NCI-H2171 treated with DMSO at 0.1 percent for 48 hours (cell line): ENCODE measurements around the gene TUBGCP6.
A peak's percentile ranks its signal among the peaks of the same experiment; 100 is the strongest.
"Not testable (repeated sequence)": the region's sequence is repeated elsewhere in the genome, so short reads cannot be mapped to it uniquely, and the experiment has no call there.

Experiments
- DNase-seq: peaks from one replicate; lab custom pipeline; 2025; lab: John Stamatoyannopoulos, UW

The TUBGCP6 gene

DNA sequence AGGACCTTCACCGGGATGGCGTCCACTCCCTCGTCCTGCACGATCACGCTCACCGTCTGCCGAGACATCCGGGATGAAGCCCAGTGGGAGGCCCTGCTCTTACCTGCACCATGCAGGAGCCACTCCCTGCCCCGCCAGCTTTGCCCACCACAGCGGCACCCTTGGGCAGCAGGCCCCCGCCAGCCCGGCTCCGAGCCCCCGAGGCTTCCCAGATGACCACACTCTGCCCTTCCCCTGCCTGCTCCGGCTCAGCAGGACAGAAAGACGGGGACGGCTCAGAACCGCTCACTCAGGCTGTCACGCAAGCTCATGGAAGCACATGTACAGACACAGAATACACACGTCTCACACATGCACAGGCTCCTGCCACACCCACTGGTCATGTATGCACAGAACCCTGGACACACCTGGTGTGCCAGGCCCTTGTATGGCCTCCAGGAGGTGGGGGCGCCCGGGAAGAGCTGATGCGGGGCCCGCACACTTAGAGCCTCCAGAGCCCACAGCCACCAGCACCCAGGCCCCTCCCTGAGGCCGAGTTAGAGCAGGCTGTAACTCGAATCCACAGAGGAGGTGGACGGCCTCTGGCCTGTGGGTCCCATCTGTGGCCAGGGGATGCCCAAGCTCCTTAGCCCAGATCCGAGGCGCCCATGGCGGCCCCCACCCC, 34.3 kb upstream of the TUBGCP6 start:
- no peak for DNase-seq

- no peak for DNase-seq
Measured at GRCh38 chr22:50278461-50278860, 33.6 kb upstream of the TUBGCP6 start.

DNA sequence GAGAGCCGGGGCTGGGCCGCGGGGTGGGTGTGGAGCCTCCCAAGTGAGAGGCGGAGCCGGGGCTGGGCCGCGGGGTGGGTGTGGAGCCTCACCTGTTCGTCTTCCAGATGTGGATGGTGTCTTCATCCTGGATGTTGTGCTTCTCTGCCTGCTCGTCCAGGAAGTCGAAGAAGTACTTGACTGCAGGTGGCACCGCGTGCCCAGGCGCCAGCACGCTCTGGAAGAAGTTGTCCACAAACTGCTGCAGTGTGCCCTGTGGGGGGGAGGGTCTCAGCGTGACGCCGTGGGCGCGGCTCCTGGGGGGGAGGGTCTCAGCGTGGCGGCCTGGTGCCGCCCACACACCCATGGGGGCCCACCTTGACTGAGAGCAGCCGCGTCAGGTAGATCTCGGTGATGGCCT, 32.9 kb upstream of the TUBGCP6 start:
- no peak for DNase-seq

- no peak for DNase-seq
Measured at GRCh38 chr22:50276143-50276542, 31.3 kb upstream of the TUBGCP6 start.

DNA sequence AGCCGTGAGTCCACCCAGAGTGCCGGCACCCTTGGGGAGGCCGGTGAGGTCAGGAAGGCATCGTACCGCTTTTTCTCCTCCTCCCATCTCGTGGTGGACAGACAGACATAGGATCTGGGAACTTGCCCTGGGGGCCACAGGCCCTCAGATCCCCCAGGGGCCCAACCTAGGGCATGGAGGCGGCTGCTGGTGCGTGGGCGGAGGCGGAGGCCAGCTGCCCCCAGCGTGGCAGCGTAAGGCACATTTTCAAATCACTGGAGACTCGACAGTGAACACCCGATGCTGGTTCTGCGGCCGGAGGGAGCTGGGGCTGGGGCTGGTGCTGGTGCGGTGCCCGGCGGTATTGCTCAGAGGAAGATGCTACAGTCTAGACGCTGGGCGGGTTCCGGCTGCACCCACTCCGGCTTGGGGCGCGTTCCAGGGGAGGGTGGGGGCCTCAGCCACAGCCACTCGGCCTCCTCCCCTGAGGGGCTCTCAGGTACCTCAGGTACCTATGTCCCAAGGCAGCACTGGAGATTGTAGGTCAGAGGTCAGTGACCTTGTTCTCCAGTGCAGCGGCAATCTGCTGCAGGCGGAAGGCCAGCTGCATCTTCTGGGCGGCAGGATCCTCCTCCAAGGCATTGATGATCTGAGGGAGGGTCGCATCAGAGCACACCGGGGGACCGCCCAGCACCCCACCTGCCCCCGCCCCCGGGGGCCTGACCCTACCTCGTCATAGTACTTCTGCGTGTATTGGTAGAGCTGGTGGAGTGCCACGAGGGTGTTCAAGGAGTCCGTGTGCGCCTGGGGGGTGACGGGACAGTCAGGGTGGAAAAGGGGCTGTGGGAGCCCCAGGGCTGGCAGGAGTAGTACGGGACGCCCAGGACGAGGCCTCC, 30.6 kb upstream of the TUBGCP6 start:
- DNase-seq: no peak

DNA sequence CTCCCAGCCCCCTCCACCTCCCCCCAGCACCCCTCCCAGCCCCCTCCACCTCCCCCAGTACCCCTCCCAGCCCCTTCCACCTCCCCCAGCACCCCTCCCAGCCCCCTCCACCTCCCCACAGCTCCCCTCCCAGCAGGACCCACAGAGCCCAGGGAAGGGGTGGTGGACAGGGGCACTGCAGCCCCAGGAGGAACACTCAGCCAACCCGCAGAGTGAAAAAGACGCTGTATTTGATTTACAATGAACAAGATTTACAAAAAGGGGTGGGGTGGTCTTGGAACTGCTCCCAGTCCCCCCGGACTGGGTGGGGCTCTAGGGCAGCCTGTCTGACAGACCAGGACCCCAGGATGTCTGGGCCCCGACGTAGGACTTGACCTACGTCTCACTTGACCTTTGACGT, 29.9 kb upstream of the TUBGCP6 start:
- no peak for DNase-seq

- peak; percentile 54 for DNase-seq
Measured at GRCh38 chr22:50274311-50274710, 29.5 kb upstream of the TUBGCP6 start.

GRCh38 chr22:50273781-50274180, 29.0 kb upstream of the TUBGCP6 start:
- not testable (repeated sequence) for DNase-seq

DNA sequence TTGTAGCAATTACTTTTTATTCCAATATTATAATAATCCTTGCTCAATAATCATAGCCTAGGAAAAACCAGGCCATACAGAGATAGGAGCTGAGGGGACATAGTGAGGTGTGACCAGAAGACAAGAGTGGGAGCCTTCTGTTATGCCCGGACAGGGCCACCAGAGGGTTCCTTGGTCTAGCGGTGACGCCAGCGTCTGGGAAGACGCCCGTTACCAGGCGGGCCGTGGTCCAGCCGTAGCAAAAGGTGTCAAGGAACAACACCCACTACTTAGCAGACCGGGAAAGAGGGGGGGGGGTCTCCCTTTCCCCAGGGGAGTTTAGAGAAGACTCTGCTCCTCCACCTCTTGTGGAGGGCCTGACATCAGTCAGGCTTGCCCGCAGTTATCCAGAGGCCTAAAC, 28.5 kb upstream of the TUBGCP6 start:
- DNase-seq: not testable (repeated sequence)

DNA sequence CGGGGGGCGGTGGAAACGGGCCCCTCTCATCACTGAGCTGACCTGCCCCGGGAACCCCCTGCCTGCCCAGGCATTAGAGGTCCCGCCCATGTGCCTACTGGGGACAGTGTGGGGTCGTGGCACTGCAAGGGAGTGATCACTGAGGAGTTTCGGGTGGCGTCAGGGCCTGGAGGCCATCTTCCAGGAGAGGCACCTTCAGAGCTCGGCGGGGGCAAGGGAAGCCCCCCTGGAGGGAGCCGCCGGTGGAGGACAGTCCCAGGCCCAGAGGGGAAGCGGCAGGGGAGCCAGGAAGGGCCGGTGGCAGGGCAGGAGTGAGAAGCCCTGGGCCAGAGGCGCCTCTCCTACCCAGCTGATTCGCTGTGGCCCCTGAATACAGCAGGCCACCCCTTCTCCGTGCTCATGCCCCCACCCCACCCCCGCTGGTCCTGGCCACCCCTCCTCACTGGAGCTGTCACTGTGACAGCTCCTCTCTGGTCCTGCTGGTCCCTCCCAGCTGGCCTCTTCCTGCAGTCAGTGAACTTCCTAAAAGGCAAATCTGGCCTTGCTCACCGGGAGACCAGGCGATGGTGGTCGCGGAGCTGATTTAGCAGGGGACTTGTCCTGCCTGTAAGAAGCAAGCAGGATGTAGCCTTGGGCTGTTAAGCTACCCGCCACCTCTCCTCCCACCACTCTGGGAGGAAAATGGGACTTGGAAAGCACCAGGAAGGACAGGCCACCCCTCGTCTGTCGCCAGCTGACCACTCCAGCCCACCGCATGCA, 27.4 kb upstream of the TUBGCP6 start:
- DNase-seq: no peak

- peak; percentile 65 for DNase-seq
Measured at GRCh38 chr22:50271519-50271970, 26.7 kb upstream of the TUBGCP6 start.

DNA sequence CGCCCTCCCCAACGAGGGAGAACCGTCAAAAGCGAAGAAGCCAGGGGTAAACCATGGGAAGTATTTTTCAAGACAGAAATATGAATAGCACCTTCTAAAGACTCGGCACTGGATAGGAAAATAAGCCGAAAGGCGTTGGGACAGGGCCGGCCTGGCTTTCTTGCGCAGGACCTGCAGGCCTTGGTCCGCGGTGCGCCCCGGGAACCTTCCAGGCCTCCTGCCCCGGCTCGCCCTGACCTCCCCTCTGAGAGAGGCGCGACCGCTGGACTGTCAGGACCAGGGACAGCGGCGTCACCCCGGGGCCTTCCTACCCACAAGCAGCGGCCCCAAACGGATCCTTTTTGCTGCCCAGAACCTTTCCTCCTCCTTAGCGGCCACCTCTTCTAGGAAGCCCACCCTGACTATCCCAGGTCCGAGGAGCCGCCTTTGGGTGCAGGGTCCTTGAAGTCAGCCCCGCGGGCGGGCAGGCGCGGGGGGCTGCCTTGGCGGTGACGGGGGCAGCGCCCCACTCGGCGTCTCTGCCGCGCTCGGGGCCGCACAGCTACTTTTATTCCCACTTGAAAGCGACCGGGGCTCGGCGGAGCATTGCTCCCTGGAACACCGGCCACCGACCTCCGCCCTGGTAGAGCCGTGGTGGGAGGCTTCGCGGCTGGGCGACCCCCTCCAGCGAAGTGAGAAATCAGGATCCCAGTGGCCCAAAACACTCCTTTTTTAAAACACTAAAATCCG, 26.0 kb upstream of the TUBGCP6 start:
- no peak for DNase-seq

DNA sequence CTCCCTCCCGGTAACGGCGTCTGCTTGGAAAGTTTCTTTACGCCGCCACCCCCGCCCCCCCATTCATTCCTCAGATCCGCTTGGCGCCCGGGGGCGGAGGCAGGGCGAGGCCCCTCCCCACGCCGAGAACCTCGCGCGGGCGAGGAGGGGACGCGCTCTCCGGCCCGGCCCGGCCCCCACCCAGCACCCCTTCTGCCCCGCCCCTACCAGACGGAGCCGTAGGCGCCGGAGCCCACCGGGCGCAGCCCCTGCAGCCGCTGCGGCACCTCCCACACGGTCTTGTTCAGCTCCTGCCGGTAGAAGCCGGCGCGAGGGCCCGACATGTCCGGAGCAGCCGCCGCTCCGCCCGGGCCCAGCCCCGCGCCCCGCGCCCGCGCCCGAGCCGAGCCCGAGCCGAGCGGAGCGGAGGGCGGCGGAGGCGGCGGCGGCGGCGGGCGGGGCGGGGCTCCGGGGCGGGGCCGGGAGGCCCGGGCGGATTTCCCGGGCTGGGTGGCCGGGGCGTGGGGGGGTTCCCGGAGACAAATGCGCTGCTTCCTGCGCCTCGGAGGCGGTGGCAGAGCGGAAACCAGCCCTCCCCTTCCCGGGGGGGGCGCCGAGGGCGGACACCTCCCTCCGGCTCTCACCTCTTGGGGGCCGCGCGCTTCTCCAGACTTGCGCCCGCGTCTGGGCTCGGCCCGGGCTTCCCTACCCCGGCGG, 25.3 kb upstream of the TUBGCP6 start, which contains the start of gene MAPK11:
Gene MAPK11 (minus strand): TSS at position 411 of the 696 bp plus-strand sequence. CDS start 88 bp downstream, at position 323.
- peak; percentile 19 for DNase-seq

DNA sequence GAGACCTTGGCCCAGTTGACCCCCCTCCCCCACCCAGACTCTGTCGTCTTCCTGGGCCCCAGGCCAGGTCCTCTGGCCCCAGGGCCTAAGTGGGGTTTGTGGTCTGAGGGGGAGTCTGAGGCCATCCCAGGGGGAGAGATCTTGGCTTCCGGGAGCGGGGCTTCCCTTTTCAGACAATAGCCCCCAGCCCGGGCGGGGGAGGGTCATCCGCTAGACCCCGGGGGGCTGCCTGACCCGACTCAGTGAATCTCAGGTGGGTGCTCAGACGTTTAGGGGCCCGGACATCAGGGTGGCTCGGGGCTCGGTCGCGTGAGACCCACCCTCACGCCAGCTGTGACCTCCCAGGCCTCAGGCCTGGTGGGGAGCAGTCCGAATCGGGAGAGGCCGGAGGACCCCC, 24.7 kb upstream of the TUBGCP6 start:
- no peak for DNase-seq

GRCh38 chr22:50268655-50269113, 23.9 kb upstream of the TUBGCP6 start:
- no peak for DNase-seq

DNA sequence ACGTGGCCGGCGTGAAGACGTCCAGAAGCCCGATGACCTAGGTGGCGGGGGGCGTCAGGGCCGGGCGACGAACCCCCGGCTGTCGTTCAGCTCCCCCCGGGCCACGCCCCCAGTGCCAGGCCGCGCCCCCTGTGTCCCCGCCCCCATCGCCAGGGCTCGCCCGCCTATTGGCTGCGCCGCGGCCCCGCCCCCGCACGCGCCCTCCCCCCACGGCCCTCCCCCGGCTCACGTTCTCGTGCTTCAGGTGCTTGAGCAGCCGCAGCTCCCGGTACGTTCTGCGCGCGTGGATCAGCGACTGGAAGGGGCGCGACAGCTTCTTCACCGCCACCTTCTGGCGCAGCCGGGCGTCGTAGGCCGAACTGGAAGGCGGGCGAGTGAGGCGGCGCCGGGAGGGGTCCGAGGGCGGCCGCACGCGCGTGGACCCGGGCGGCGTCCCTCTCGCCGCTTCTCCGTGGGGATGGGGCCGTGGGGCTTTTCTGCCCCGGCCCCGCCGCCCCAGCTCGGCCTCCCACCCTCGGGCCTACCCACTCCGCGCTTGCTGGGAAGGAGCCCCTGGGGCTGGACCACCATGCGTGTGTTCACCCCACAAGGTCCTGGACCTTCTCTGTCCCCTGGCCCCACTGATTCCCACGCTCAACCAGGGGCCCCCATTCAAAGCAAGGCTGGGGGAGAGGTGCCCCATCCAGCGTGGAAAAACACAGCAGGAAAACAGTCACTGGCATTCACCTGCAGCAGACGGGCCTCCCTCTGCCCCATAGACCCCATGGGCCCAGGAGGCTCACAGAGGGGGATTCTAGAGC, 23.0 kb upstream of the TUBGCP6 start:
- DNase-seq: no peak

DNA sequence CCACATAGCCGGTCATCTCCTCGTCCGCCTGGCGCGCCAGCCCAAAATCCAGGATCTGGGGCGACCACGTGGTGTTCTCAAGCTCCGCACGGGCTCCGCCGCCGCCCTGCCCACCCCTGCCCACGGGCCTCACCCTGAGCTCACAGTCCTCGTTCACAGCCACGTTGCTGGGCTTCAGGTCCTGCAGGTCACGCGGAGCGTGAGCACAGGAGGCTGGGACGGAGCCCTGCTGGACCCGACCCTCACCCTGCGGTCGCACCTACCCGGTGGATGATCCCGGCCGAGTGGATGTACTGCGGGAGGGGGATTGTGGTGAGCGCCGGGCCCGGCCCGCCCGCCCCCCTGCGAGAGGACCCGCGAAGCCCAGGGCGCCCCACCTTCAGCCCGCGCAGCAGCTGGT, 22.2 kb upstream of the TUBGCP6 start:
- no peak for DNase-seq

DNA sequence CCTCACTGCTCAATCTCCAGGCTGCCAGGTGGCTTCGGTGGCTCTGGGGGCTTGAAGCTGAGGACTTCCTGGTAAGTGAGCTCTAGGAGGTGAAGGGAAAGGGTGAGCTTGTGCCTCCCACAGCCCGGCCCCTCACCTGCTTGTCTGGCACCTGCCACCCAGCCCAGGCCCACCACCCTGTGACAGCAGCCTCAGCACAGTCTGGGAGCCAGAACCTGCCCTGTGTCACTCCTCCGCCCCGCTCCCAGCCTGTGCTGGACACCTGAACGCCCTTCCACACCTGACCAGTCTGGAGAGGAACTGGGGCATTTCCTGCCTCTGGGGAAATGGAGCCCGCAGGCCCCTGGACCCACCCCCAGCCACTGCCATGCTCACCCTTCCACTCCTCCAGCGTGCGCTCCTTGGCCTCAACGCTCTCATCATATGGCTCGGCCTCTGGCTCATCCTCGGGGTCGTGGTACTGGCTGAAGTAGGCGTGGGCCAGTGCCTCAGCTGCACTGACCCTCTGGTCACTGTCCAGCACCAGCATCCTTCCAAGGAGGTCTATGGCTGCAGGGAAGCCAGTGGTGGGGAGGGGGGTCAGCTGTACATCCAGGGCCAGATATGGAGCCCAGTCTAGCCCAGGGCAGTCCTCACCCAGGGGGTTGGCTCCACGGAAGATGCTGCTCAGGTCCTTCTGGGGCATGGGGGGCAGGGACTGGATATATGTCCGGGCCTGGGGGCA, 20.3 kb upstream of the TUBGCP6 start:
- DNase-seq: no peak

GRCh38 chr22:50264104-50264745, 19.4 kb upstream of the TUBGCP6 start:
- DNase-seq: no peak
